ENCODE results near the gene HMGCL.

- no peak for TF ChIP-seq GATA2 (IDR thresholded peaks at IDR 0.05; ENCODE audit: low read depth, low read length)
- no peak for TF ChIP-seq GATA3 (IDR thresholded peaks at IDR 0.05; ENCODE audit: low read depth, low read length)
Measured at GRCh38 chr1:23862640-23863039, 37.4 kb upstream of the HMGCL start.

Data from SH-SY5Y (cell line).